ENCODE data around the gene NTM. TPM values are rescaled to one million over a fixed set of nuclear protein-coding genes. Genes with fewer than 3 reads are reported as not detected.
"Not testable (repeated sequence)": the region's sequence is repeated elsewhere in the genome, so short reads cannot be mapped to it uniquely, and the experiment has no call there.

Gene NTM
- total RNA-seq, 1 donor from 2014 or later: 10.8 TPM

GRCh38 chr11:131896978-131897615, 526.7 kb downstream of the NTM start:
- DNase-seq: no peak

- no peak for DNase-seq
Measured at GRCh38 chr11:131897956-131898355, 527.5 kb downstream of the NTM start.

- no peak for DNase-seq
Measured at GRCh38 chr11:131898949-131899348, 528.5 kb downstream of the NTM start.

DNA sequence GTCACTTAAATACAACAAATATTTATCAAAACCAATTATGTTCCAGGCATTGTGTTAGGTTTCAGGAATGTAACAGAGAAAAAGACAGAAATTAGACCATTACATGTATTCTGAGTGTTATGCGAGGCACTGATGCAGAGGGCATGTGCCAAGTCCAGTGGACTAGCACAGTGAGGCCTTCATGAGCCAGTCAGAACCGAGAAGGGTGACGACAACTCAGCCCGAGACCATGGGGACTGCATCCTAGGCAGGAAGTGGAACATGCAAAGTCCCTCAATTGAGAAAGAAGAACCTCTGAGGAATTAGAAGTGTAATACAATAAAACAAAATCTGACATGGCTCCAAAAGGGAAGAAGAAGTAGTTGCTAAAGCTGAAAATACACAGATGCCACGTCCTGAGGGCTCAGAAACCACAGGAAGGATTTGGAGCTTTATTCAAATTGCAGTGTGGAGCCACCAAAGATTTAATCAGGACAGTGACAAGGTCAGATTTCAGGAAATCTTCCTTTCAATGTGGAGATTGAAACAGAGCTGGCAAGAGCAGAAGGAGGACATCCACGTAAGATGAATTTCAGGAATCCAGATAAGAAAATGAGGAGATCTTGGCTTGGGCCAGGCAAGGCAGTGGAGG, 529.6 kb downstream of the NTM start:
- no peak for DNase-seq

- DNase-seq: no peak
Measured at GRCh38 chr11:131902421-131902820, 532.0 kb downstream of the NTM start.

GRCh38 chr11:131903074-131903473, 532.7 kb downstream of the NTM start:
- DNase-seq: no peak

DNA sequence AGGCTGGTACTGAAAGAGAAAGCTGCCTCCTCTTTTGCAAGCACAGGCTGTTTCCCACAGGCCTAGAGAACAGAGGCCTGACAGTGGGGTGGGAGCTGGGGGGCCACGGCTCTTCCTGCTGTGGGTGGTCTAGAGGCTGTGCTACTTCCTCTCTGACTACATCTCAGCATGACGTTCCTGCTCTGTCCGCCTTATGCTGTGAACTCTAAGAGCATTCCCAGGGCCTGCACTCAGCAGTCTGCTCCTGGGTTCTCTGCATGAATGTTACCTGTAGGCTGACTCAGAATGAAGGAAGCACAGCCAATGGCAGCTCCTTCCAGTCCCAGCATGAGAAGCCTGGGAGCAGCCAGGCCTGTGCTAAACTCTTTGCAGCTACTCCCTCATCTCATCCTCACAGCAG, 534.3 kb downstream of the NTM start:
- DNase-seq: no peak

DNA sequence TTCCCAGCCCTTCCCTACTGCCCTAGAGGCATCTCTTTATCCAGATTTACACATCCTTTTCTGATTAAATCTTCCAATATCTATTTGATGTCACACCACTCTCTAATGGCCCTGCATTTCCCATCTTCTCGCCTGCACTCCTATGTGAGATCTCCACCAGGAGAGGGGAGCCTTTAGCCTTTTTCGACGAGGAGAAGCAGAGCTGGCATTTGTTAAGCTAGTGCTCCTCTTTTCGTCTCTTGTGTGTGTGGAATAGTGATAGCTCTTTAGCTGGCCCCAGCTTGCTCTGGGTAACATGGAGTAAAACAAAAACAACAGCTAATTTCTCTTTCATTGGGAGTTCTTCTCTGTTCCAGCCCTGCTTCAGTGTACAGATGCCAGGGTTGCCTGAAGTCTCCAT, 536.5 kb downstream of the NTM start:
- DNase-seq: peak; percentile 5

DNA sequence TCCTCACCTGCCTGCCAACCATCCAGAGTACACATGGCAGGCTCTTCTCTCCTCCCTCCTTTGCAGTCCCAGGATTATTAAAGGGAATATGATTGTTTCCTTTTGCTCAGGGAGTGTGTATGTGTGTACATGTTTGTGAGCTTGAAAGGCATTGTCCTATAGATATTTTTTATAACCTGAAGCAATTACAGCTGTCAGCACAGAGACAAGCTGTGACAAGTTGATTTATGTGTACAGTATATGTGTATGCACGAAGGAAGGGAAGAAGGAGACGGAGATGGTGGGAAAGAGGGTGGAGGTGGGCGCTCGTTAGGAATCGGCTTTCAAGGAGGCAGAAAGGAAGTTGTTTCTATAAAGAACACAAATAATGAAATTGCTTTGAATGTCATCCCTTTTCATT, 537.0 kb downstream of the NTM start:
- no peak for DNase-seq

DNA sequence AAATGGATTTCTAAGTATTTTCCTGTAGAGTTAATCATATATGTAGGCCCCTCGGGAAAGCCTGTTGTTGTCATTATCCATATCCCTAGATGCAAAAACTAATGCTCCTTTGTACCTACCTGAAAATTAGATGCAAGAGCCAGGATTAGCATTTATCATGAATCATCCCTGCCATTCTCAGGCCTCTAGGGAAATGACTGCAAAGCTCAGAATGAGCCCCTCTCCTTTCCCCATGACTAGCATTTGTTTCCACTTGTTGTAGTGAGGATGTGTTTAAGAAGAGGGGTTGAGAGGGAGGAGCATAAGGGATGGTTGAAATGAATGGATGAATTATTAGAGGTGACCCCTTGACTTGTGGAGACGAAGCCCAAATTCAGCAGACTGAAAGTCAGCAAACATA, 537.9 kb downstream of the NTM start:
- DNase-seq: no peak

DNA sequence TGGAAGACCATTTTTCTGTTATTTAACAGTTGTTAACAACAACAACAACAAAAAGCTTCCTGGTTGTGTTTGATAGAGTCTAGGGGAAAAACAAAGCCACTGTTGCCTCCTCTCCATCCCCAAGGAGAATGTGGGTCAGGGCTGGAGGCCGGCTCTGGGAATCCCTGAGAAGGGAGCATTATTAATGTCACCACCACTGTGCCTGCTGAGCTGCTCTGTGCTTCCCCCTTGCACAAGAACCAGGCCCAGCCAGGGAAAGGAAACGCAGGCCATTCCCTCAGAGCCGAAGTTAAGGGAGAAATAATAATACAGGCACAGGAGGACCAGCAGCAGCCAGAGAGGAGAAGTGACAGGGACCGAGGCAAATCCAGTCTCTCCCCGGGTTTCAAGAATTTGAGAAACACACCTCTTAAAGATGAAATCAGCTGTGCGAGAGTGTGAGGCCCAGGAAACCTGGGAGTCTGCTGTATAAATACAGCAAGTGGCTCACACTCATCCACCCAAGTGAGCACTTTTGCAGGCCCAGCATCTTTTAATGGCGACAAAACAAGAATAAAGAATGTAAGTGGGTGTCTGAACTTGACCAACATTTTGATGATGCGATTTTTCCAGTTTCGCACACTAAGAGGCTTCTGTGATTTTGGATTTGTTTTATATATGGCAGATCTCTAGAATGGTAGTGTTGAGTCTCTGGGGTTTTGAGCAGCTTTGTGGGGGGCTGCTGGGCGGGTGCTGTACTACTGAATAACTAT, 539.2 kb downstream of the NTM start:
- no peak for DNase-seq

- DNase-seq: no peak
Measured at GRCh38 chr11:131910178-131910522, 539.7 kb downstream of the NTM start.

GRCh38 chr11:131910523-131911387, 540.3 kb downstream of the NTM start:
- DNase-seq: no peak

DNA sequence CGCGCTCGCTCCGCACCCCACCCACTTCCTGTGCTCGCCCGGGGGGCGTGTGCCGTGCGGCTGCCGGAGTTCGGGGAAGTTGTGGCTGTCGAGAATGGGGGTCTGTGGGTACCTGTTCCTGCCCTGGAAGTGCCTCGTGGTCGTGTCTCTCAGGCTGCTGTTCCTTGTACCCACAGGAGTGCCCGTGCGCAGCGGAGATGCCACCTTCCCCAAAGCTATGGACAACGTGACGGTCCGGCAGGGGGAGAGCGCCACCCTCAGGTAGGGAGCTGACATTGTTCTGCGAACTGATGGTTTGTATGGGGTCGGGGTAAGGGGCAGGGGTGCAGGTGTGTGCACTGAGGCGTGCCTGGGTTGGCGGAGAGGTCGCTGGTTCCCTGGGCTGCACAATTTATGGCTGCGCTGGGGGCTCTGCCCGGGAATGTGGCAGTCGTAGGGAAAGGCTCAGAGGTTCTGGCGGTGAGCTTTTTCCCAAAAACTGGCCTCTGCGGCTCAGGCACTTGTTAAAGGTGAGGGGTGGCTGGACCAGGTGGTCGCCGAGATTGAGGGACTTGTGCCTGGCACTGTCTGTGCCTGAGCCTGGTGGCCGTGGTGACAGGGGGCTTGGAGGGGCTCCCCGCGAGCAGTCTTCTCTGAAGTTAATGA, 541.1 kb downstream of the NTM start:
- DNase-seq: not testable (repeated sequence)

GRCh38 chr11:131912134-131912533, 541.7 kb downstream of the NTM start:
- no peak for DNase-seq

DNA sequence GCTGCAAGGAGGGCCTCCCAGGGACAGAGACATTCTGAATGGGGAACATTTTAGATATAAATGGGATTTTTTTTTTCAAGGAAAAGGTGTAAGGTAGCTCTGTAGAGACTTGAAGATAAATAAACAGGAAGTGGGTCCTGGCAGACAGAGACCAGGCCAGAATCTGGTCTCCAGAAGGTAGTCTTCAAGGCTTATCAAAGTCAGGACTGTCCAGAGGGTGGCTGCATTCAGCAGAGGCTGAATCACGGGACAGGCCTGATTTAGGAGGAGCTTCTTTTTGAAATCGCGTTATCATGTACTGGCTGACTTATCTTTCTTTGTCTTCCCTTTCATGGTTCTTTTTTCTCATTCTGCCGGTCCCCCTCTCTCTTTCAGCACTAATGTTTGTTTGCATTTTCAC, 542.9 kb downstream of the NTM start:
- no peak for DNase-seq

GRCh38 chr11:131914361-131914774, 544.0 kb downstream of the NTM start:
- peak; percentile 48 for DNase-seq

DNA sequence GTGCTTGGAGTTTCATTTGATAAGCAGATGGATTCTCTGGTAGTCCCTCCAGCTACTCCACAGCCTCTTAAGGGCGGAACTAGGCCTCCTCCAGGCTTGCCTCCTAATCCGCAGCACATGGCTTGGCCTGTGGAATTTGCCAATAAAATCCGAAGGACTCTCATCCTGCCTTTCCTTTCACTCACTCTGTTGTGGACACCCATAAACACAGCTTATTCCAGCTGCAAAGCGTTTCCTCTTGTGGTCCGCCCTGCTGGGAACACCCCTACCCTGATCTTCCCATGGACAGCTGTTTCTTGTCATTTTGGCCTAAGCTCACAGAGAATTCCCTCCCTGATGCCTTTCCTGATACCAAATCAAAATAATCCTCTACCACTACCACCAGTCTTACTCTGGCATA, 546.2 kb downstream of the NTM start:
- DNase-seq: no peak

DNA sequence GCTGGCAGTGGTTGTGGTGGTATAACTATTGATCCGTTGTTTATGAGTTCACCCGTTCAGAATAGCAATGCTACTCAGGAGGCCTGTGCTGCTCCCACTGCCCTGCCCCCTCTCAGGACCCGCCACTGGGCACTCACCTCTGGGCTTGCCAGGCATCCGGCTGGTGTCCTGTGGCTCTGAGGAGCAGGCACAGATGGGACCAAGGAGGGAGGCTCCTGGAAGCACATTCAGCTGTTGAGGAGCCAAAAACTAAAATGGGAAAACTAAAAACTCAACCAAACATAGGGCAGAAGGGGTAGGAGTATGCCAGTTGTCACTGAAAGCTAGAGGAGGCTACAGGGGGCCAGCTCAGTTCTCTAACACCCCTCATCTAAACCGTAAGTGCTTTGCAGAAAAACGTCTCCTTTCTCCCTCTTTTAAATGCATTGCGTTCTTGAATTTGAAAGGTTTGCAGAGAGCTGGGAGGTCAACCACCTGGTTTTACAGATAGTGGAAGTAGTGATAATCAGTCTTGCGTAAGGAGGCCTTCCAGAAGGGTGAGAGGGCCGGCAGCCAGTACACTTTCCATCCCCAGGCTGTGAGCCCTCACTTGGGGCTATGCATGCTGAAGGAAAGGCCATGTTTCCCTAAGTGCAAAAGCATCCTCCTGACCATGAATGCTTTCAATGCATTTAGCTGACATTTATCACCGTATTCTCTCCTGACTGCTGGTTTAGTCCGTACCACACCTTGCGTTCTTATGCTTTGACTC, 547.4 kb downstream of the NTM start:
- DNase-seq: no peak

GRCh38 chr11:131918663-131919062, 548.2 kb downstream of the NTM start:
- no peak for DNase-seq

DNA sequence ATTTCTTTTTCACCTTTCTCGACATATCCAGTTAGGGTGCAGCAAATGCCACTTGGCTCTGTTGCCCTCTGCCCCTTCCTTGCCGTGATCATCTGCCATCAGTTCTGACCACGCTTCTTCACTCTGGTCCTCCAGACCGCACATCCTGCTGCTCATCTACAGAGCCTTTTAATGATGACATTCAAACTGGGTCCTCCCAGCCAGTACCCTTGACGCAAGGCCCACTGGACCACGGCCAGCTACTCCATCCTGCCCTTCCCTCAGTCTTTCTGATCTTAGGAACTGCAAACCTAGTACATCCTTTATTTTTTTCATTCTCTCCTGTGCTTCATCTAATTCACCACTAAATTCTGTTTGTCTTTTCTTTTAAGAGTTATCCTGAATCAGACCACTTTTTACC, 551.8 kb downstream of the NTM start:
- DNase-seq: no peak

- DNase-seq: no peak
Measured at GRCh38 chr11:131923309-131923708, 552.9 kb downstream of the NTM start.

Data from skin of body (tissue), 2 donors.